ENCODE results near the gene ITFG1. TPM values are rescaled to one million over a fixed set of nuclear protein-coding genes. Genes with fewer than 3 reads are reported as not detected.
"Not testable (repeated sequence)": the region's sequence is repeated elsewhere in the genome, so short reads cannot be mapped to it uniquely, and the experiment has no call there.

Gene ITFG1
- total RNA-seq, 6 experiments from 2014 or later, result 29.9 to 43.8 (median 39.2) TPM

- H3K27ac ChIP-seq, result no peak overlapping the region
- no peak for TF ChIP-seq POLR2A (IDR thresholded peaks at IDR 0.05)
- TF ChIP-seq CTCF (IDR thresholded peaks at IDR 0.05), result no peak
- H3K36me3 ChIP-seq, result no peaks in the 10 kb centered on the region
- H3K4me3 ChIP-seq, result no peak overlapping the region
- H3K9me3 ChIP-seq, result no peaks in the 10 kb centered on the region
- DNase-seq (no peak), ATAC-seq (no peak)
- H3K4me1 ChIP-seq, result no peaks in the 10 kb centered on the region
- intact Hi-C loops (cut with DNase I), result no loop called here
- 100% methylated on average over 1 of the region's 1 CpG for WGBS (ENCODE audit: insufficient coverage, low coverage, low lambda C conversion rate, missing lambda C conversion rate)
- no peaks in the 10 kb centered on the region for H3K27me3 ChIP-seq
These were observed 9.9 kb upstream of the ITFG1 start for GRCh38 chr16:47470810-47471209.

- no peaks in the 10 kb centered on the region for H3K4me1 ChIP-seq
- no peak overlapping the region for H3K4me3 ChIP-seq
- no peaks in the 10 kb centered on the region for H3K9me3 ChIP-seq
- H3K27ac ChIP-seq, result no peak overlapping the region
- H3K27me3 ChIP-seq, result no peaks in the 10 kb centered on the region
- TF ChIP-seq POLR2A (IDR thresholded peaks at IDR 0.05) (no peak), CTCF (IDR thresholded peaks at IDR 0.05) (no peak)
- DNase-seq (no peak), ATAC-seq (no peak)
- intact Hi-C loops (cut with DNase I), result no loop called here
- H3K36me3 ChIP-seq, result no peaks in the 10 kb centered on the region
- WGBS (ENCODE audit: insufficient coverage, low coverage, low lambda C conversion rate, missing lambda C conversion rate), result 93% methylated on average over 7 of the region's 7 CpGs
These were observed 9.3 kb upstream of the ITFG1 start for GRCh38 chr16:47470211-47470610.

- Histone ChIP-seq H3K4me3 (no peak overlapping the region), H3K27me3 (no peaks in the 10 kb centered on the region), H3K27ac (no peak overlapping the region), H3K36me3 (no peaks in the 10 kb centered on the region), H3K9me3 (no peaks in the 10 kb centered on the region), H3K4me1 (no peaks in the 10 kb centered on the region)
- ATAC-seq (no peak), DNase-seq (no peak)
- TF ChIP-seq CTCF (IDR thresholded peaks at IDR 0.05), result no peak
- TF ChIP-seq POLR2A (IDR thresholded peaks at IDR 0.05), result no peak
- WGBS (ENCODE audit: insufficient coverage, low coverage, low lambda C conversion rate, missing lambda C conversion rate), result 100% methylated on average over 1 of the region's 1 CpG
- intact Hi-C loops (cut with DNase I), result no loop called here
These were observed 8.4 kb upstream of the ITFG1 start for GRCh38 chr16:47469227-47469626.

- H3K27me3 ChIP-seq; H3K36me3 ChIP-seq; intact Hi-C loops (cut with DNase I); DNase-seq; H3K4me3 ChIP-seq; H3K27ac ChIP-seq; H3K4me1 ChIP-seq; H3K9me3 ChIP-seq: not testable (repeated sequence)
- 83% methylated on average over 7 of the region's 7 CpGs for whole genome bisulfite sequencing (ENCODE audit: insufficient coverage, low coverage, low lambda C conversion rate, missing lambda C conversion rate)
- ATAC-seq, result peak; percentile 62 to 79 (median 65)
These were observed 7.3 kb upstream of the ITFG1 start for GRCh38 chr16:47468070-47468689.

GRCh38 chr16:47467501-47467900, 6.6 kb upstream of the ITFG1 start:
- no peaks in the 10 kb centered on the region for H3K9me3 ChIP-seq
- DNase-seq, result no peak
- no peak for ATAC-seq
- 68% methylated on average over 2 of the region's 2 CpGs for WGBS (ENCODE audit: insufficient coverage, low coverage, low lambda C conversion rate, missing lambda C conversion rate)
- H3K36me3 ChIP-seq, result no peaks in the 10 kb centered on the region
- H3K4me1 ChIP-seq, result peaks cover 0 to 6% (median 0%) of the 10 kb centered on the region in 4 donors
- intact Hi-C loops (cut with DNase I), result no loop called here
- TF ChIP-seq POLR2A (IDR thresholded peaks at IDR 0.05) (no peak), CTCF (IDR thresholded peaks at IDR 0.05) (no peak)
- H3K27ac ChIP-seq, result no peak overlapping the region
- H3K27me3 ChIP-seq, result no peaks in the 10 kb centered on the region
- no peak overlapping the region for H3K4me3 ChIP-seq

All from right lobe of liver (tissue), 6 donors.